Kasumi-1 (cell line): ENCODE results near the gene SCAP.
A peak's percentile ranks its signal among the peaks of the same experiment; 100 is the strongest.
"Not testable (repeated sequence)": the region's sequence is repeated elsewhere in the genome, so short reads cannot be mapped to it uniquely, and the experiment has no call there.

Experiments
- DNase-seq, 2 experiments: peaks; one replicate each; lab custom pipeline; 2025; lab: John Stamatoyannopoulos, UW

The SCAP gene

DNA sequence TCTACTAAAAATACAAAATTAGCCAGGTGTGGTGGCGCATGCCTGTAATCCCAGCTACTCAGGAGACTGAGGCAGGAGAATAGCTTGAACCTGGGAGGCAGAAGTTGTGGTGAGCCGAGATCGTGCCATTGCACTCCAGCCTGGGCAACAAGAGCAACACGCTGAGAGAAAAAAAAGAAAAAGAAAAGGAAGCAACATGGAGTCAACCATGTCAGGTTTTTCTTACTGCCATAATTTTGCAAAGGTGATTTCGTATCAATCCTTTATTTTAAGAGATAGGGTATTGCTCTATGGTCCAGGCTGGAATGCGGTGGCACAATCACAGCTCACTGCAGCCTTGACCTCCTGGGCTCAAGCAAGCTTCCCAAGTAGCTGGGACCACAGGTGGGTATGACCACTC lies 4.5 kb upstream of the SCAP start:
- not testable (repeated sequence) for DNase-seq

- no peak for DNase-seq
These were observed 4.1 kb upstream of the SCAP start for GRCh38 chr3:47479826-47480160.

GRCh38 chr3:47478022-47478421 lies 2.3 kb upstream of the SCAP start:
- DNase-seq, result no peak

GRCh38 chr3:47476644-47477199 lies 981 bp upstream of the SCAP start:
- DNase-seq, result no peak

- DNase-seq, result no peak
These were observed 537 bp upstream of the SCAP start for GRCh38 chr3:47476330-47476626.

GRCh38 chr3:47475029-47475569 lies 642 bp downstream of the SCAP start:
- DNase-seq, result peak in 1 of 2 experiments; percentile 28

DNA sequence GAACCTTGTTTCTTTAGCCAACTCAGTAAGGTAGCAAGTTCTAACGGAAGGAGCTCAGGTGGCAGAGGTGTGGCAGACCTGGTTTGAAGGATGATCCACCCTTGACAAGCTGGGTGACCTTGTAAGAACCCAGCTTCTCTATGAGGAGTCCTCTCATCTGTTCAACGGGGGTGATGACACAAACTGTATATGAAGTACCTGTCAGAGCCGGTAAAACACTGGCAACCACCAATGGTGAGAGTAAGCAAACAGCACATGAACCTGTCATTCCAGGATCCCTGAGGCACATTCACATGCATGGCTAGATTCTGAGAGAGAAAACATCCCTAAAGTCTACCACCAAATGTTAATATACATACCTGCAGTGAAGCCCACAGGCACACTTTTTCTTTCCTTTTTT lies 2.4 kb downstream of the SCAP start:
- no peak for DNase-seq

- no peak for DNase-seq
These were observed 6.1 kb downstream of the SCAP start for GRCh38 chr3:47469616-47470015.

GRCh38 chr3:47468315-47468714 lies 7.4 kb downstream of the SCAP start:
- DNase-seq, result not testable (repeated sequence)

GRCh38 chr3:47464588-47464987 lies 11.2 kb downstream of the SCAP start:
- DNase-seq, result peak; percentile 33 to 37

DNA sequence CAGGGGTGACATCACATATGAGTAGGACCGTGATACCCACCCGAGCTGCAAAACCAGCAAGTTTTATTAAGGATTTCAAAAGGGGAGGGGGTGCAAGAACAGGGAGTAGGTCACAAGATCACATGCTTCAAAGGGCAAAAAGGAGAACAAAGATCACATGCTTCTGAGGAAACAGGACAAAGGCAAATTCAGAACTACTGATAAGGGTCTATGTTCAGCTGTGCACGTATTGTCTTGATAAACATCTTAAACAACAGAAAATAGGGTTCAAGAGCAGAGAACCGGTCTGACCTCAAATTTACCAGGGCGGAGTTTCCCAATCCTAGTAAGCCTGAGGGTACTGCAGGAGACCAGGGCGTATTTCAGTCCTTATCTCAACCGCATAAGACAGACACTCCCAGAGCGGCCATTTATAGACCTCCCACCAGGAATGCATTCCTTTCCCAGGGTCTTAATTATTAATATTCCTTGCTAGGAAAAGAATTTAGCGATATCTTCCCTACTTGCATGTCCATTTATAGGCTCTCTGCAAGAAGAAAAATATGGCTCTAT lies 16.1 kb downstream of the SCAP start:
- DNase-seq, result not testable (repeated sequence)

DNA sequence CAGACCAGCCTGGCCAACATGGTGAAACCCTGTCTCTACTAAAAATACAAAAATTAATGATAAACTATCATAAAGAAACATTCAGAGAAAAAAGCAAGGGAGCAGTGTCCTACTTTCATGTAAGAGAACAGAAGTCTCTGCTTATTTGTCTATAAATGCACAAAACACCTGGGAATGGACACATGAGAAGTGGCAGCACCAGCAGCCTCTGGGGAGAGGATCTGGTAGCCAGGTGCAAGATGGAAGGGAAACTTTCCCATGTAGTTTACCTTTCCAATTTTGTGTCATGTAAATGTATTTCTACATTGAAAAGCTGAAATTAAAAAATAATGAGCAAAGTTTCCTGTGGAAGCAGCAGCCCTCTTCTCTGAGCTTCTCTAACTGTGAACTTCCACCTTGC lies 18.8 kb downstream of the SCAP start:
- DNase-seq, result no peak

DNA sequence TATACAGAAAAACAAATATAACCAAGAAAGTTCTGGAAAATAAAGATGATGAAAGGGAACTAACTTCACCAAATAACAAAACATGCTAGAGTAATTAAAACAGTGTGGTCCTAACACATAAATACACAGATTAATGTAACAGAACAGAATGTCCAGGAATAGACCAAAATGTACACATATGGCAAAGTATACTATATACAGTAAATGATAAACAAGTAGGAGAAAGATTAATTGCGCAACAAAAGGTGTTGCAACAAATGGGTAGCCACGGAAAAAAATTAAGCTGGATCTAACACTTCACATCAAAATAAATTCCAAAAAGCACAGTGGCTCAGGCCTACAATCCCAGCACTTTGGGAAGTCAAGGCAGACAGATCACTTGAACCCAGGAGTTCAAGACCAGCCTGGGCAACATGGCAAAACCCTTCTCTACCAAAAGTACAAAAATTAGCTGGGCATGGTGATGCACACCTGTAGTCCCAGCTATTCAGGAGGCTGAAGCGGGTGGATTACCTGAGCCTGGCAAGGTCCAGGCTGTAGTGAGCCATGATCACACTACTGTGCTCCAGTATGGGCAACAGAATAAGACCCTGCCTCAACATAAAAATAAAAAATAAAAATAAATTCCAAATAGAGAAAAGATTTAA lies 19.8 kb downstream of the SCAP start:
- no peak for DNase-seq

- no peak for DNase-seq
These were observed 23.1 kb downstream of the SCAP start for GRCh38 chr3:47452453-47453215.

DNA sequence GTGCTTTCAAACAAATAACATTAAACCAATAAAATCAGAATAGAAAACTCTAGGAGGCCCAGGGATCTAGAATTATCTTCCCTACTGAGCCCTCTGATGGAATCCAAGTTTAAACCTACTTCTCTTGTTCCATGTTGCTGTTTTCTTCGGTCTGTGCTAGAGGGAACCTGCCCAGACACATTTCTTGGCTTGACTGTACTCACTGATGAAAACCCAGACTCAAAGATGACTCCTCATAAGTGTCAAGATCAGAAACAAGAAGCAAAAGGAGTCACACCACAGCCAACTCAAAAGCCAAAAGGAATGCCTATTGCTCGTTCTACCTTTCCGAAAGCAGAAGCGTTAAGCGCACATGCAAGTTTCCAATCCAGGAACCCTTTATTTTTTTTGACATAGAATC lies 31.6 kb downstream of the SCAP start:
- no peak for DNase-seq

GRCh38 chr3:47443611-47443995 lies 32.1 kb downstream of the SCAP start:
- no peak for DNase-seq

DNA sequence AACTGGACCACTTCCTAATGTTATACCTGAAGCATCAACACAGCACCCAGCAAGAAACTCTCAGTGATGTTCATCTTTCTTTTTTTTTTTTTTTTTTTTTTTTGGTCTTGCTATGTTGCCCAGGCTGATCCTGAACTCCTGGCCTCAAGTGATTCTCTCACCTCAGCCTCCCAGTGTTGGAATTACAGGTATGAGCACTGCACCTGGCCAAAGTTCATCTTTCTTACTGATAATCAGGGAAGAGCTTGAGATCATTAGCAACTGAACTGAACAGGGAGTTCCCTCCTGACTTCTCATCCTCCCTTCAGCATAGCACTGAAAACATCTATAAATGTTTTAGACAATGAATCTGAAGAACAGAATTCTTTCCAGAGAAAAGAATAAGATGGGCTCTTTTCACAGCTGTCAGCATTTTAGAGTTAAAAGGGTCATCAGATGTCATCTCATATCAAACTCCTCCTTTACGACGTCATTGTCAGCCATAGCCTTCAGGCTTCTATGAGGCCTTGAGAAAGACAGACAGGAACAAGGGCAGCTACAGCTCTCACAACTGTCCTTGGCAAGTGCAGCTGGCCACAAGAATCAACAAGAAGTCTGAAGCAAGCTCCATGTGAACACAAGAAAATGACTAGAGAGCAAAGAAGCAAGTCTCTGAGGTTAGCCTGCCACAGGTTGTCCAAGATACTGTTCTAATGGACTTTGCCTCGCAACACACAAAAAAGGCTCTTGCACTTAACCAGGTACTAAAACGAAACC lies 33.8 kb downstream of the SCAP start:
- DNase-seq, result no peak

DNA sequence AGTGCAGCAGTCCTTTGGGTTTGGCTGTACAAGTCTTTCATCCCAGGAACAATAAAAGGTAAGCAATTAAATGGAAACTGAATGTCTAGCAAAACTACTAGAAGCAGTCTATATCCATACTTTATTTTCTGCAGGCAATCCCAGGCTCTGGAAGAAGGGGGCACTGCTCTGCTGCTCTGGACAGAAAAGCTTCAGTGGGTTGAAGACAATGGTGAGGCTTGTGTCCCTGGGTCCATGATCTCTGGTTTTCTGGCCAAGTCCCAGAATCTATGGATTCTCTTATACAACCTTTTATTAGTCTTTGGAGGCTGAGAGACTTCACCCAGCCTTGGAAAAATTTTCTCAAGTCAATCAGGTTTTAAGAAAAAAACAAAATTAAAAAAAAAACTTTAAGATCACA lies 35.6 kb downstream of the SCAP start:
- DNase-seq, result peak in 1 of 2 experiments; percentile 32

DNA sequence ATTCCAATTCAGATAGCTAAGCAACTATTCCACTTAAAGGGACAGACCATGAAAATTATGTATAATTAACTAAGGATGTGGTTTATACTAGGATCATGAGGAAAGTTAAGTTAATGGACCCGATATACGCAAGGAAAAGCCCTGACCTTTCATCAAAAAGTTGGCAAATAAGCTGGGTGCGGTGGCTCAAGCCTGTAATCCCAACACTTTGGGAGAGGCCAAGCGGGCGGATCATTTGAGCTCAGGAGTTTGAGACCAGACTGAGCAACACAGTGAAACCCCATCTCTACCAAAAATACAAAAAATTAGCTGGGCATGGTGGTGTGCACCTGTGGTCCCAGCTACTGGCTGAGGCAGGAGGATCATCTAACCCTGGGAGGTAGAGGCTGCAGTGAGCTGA lies 39.6 kb downstream of the SCAP start:
- DNase-seq, result no peak

DNA sequence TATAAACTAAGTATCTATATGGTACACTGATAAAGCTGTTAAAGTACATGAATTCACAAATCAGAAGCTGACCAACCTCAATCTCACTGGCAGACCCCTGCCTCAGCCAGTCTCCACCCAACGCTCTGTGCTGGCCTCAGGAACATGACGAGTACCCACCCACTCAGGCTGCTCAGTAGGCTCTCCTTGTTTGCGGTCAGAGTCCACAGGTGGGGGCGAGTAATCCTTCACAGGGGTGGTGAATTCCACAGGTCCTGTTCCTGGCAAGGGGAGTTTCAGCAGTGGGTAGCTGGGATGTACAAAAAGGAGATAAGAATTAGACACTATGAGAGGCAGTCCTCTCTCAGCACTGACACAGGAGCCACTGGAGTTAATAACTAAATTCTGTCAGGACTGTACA lies 40.9 kb downstream of the SCAP start:
- no peak for DNase-seq

GRCh38 chr3:47433796-47434195 lies 41.9 kb downstream of the SCAP start:
- DNase-seq, result no peak

DNA sequence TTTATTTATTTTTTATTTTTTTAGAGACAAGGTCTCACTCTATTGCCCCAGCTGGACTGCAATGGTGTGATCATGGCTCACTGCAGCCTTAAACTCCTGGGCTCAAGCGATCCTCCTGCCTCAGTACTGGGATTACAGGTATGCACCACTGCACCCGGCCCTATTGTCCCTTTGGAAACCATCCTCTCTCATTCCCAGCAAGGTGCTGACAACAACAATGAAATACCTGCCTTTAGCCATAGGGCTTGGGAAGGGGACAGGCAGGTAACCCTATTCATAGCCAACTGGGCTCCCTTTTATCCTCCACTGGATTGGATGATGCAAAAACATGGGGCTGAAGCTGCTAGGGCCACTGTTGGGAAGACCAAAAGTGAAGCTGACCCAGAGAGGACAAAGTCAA lies 43.1 kb downstream of the SCAP start:
- DNase-seq, result no peak

- no peak for DNase-seq
These were observed 44.5 kb downstream of the SCAP start for GRCh38 chr3:47431225-47431624.
